Hepatocyte (in vitro differentiated cells): ENCODE results near the gene MFSD6L. TPM values are rescaled to one million over a fixed set of nuclear protein-coding genes. Genes with fewer than 3 reads are reported as not detected.

Experiments used
- DNase-seq: peaks from one replicate; pipeline ENCODE4 v3.0.0-alpha.2; 2016; ENCODE audit warnings: low spot score
- H2AFZ ChIP-seq: fragments of 200-600 bp; sonication (generic); 2 replicates; pipeline ENCODE4 v1.6.0; 2016; ENCODE audit warnings: antibody characterized with exemption, mild to moderate bottlenecking
- H3K27ac ChIP-seq: fragments of 200-600 bp; sonication (generic); 2 replicates; pipeline ENCODE4 v1.5.1; 2016; ENCODE audit warnings: mild to moderate bottlenecking
- H3K27me3 ChIP-seq: fragments of 200-600 bp; sonication (generic); 2 replicates; pipeline ENCODE4 v1.6.1; 2016
- H3K36me3 ChIP-seq: fragments of 200-600 bp; sonication (generic); replicated peaks from 2 replicates; pipeline ENCODE4 v1.5.1; 2016; ENCODE audit warnings: low read depth; ENCODE audit not compliant: insufficient read depth
- H3K4me1 ChIP-seq: fragments of 200-600 bp; sonication (generic); 2 replicates; pipeline ENCODE4 v1.5.1; 2016; ENCODE audit warnings: mild to moderate bottlenecking, moderate library complexity; ENCODE audit not compliant: insufficient read depth
- H3K4me2 ChIP-seq: fragments of 200-600 bp; sonication (generic); 2 replicates; pipeline ENCODE4 v1.6.0; 2016
- H3K4me3 ChIP-seq: fragments of 200-600 bp; sonication (generic); 2 replicates; pipeline ENCODE4 v1.5.1; 2016; ENCODE audit warnings: mild to moderate bottlenecking
- H3K79me2 ChIP-seq: fragments of 200-600 bp; sonication (generic); 2 replicates; pipeline ENCODE4 v1.6.0; 2017; ENCODE audit warnings: mild to moderate bottlenecking
- H3K9me2 ChIP-seq: fragments of 200-600 bp; sonication (generic); replicated peaks from 2 replicates; pipeline ENCODE4 v1.6.0; 2017; ENCODE audit warnings: mild to moderate bottlenecking; ENCODE audit not compliant: insufficient read depth
- H3K9me3 ChIP-seq: fragments of 200-600 bp; sonication (generic); 2 replicates; pipeline ENCODE4 v1.5.1; 2016; ENCODE audit warnings: low read depth, mild to moderate bottlenecking
- H4K20me1 ChIP-seq: fragments of 200-600 bp; sonication (generic); 2 replicates; pipeline ENCODE4 v1.6.0; 2016; ENCODE audit warnings: mild to moderate bottlenecking; ENCODE audit not compliant: insufficient read depth, poor library complexity, severe bottlenecking
- EZH2 ChIP-seq: fragments of 200-600 bp; sonication (generic); IDR thresholded peaks from 2 replicates; pipeline ENCODE4 v1.6.1; 2016; ENCODE audit warnings: antibody characterized with exemption, mild to moderate bottlenecking, borderline replicate concordance
- EZH2phosphoT487 ChIP-seq: fragments of 200-600 bp; sonication (generic); IDR thresholded peaks from one replicate; pipeline ENCODE4 v1.6.1; 2018; ENCODE audit warnings: antibody characterized with exemption, mild to moderate bottlenecking, low read depth, moderate library complexity; ENCODE audit not compliant: unreplicated experiment, severe bottlenecking
- WGBS: methylation state at CpG from one replicate; pipeline ENCODE4 v1.1.6; 2016; ENCODE audit warnings: low lambda C conversion rate; ENCODE audit errors: missing lambda C conversion rate; 5-methylcytosine and 5-hydroxymethylcytosine counted together
- polyA plus RNA-seq: library from polyadenylated mRNA; unstranded; fragments of >200 nt; fragmentation: Nextera tagmentation; extraction: Ambion mirVana; gene quantifications from 2 replicates; pipeline ENCODE4 v1.2.1, GENCODE V29; 2016
- total RNA-seq: library from RNA; depleted of rRNA; stranded (reverse); fragments of >200 nt; gene quantifications from 2 replicates; pipeline ENCODE4 v1.2.3, GENCODE V29; 2014
- TF ChIP-seq, protein P1 (sequence below): fragments of 200-600 bp; sonication (generic); IDR thresholded peaks from 2 replicates; pipeline ENCODE4 v1.5.1; 2016; ENCODE audit warnings: antibody characterized with exemption, mild to moderate bottlenecking; ENCODE audit not compliant: poor library complexity

Gene MFSD6L
- total and polyA plus RNA-seq, 2 experiments from 2014 or later, result 0.34 to 2.2 TPM

DNA sequence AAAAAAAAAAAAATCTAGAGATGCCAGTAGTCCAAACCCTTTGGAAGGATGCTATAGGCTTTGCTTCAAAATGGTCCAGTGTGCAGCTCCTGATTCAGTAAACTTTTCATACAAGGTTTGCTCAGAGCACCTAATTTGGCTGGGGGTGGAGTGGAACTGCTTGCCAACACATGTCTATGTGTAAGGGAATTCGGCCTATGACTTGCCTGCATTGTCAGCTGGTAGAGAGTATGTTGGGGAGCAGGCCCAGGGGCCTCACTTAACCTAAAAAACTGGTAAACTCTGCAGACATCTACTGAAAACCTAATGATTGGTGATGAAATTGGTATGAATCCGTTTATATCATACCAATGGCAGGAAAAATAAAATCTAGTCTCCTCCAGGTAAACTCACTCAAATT lies 1.5 kb upstream of the MFSD6L start:
- no peak overlapping the region for H2AFZ ChIP-seq
- no peak overlapping the region for H3K27ac ChIP-seq
- peaks cover 13% of the 10 kb centered on the region for H3K27me3 ChIP-seq
- H3K9me3 ChIP-seq, result no peaks in the 10 kb centered on the region
- no peak overlapping the region for H3K4me3 ChIP-seq
- H3K4me1 ChIP-seq, result peaks cover 10% of the 10 kb centered on the region
- no peak for DNase-seq
- H3K36me3 ChIP-seq, result no peaks in the 10 kb centered on the region
- H3K79me2 ChIP-seq, result no peaks in the 10 kb centered on the region
- no peaks in the 10 kb centered on the region for H3K9me2 ChIP-seq
- 83% methylated on average over 2 of the region's 2 CpGs for WGBS
- H3K4me2 ChIP-seq, result no peak overlapping the region
- TF ChIP-seq EZH2 (no peak), EZH2phosphoT487 (no peak)
- TF ChIP-seq, protein P1, sequence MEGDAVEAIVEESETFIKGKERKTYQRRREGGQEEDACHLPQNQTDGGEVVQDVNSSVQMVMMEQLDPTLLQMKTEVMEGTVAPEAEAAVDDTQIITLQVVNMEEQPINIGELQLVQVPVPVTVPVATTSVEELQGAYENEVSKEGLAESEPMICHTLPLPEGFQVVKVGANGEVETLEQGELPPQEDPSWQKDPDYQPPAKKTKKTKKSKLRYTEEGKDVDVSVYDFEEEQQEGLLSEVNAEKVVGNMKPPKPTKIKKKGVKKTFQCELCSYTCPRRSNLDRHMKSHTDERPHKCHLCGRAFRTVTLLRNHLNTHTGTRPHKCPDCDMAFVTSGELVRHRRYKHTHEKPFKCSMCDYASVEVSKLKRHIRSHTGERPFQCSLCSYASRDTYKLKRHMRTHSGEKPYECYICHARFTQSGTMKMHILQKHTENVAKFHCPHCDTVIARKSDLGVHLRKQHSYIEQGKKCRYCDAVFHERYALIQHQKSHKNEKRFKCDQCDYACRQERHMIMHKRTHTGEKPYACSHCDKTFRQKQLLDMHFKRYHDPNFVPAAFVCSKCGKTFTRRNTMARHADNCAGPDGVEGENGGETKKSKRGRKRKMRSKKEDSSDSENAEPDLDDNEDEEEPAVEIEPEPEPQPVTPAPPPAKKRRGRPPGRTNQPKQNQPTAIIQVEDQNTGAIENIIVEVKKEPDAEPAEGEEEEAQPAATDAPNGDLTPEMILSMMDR, result no peak
- H4K20me1 ChIP-seq, result no peaks in the 10 kb centered on the region

DNA sequence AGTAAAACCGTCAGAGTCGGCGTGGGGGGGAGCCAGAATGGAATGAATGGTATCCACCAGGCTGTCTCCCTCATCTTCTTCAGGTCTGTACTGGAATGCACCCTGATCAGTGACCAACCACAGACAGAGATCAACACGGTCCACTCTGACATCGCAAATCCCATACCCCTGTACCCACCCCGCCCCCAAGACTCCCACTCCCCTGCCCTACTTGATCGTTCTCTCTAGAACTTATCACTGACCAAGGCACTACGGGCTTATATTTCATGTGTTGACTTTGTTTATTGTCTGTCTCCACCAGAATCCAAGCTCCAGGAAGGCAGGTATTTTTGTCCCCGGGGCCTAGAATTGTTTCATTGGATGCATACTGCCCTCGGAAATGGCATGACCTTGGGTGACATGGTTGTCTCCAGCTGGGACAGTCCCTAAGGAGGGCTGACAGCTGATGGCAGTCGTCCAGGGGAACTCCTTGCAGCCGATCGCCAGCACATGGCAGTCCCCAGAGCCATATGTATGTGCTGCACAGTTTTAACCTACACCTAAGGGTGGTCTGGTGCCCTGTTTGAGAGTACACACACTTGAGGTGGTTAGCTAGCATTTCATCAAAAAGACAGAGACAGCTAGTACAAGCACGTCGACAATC lies 526 bp upstream of the MFSD6L start:
- Histone ChIP-seq H3K9me3 (no peaks in the 10 kb centered on the region), H4K20me1 (no peaks in the 10 kb centered on the region), H3K36me3 (no peaks in the 10 kb centered on the region), H3K27me3 (peaks cover 13% of the 10 kb centered on the region), H3K4me2 (peak overlapping the region; percentile 77), H3K79me2 (no peaks in the 10 kb centered on the region), H3K4me1 (peaks cover 10% of the 10 kb centered on the region), H3K27ac (no peak overlapping the region), H2AFZ (no peak overlapping the region), H3K9me2 (no peaks in the 10 kb centered on the region), H3K4me3 (no peak overlapping the region)
- 60% methylated on average over 14 of the region's 15 CpGs for WGBS
- DNase-seq, result no peak
- TF ChIP-seq, protein P1, result no peak
- no peak for TF ChIP-seq EZH2phosphoT487
- no peak for TF ChIP-seq EZH2

DNA sequence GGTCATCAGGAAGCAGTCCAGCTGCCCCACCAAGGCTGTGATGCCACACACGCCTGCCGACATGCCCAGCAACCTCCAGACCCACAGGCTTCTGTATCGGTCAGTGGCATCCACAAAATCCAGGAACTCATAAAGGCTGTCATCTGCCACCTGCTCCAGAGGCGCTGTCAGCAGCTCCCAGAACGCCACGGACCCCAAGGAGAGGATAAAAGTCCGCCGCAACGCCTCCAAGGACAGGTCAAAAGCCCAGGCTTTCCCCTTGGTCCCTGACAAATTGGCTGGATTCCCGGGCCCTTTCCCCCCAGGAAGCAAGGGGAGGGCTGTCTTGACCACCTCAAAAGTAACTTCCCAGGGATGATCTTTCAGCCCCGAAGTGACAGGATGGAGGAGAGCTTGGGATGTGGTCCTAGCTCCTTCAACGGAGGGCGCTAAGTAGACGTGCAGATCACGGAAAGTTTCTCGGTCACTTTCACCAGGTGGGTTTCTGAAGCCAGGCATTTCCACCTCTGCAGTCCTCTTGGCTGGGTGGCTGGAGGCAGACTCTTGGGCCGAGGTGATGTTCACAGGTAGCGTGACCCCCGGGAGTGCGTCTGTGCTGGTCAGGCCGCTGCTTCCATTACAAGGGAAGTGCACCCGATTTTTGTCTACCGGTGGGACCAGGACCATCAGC lies 854 bp downstream of the MFSD6L start:
- no peak overlapping the region for H3K4me3 ChIP-seq
- peak overlapping the region; percentile 77 for H3K4me2 ChIP-seq
- 73% methylated on average over 23 of the region's 23 CpGs for WGBS
- no peak for DNase-seq
- no peaks in the 10 kb centered on the region for H3K9me3 ChIP-seq
- H3K79me2 ChIP-seq, result no peaks in the 10 kb centered on the region
- peaks cover 10% of the 10 kb centered on the region for H3K4me1 ChIP-seq
- H2AFZ ChIP-seq, result peak overlapping the region; percentile 49
- no peaks in the 10 kb centered on the region for H3K9me2 ChIP-seq
- no peak overlapping the region for H3K27ac ChIP-seq
- TF ChIP-seq EZH2phosphoT487 (no peak), EZH2 (no peak)
- TF ChIP-seq, protein P1, result no peak
- H3K36me3 ChIP-seq, result no peaks in the 10 kb centered on the region
- H3K27me3 ChIP-seq, result peaks cover 19% of the 10 kb centered on the region
- H4K20me1 ChIP-seq, result no peaks in the 10 kb centered on the region
